HEK293T (cell line): Measurements from ENCODE around the gene PAQR7.

Experiments
- ARNT ChIP-seq: fragments of 450-650 bp; IDR thresholded peaks from 2 replicates; pipeline ENCODE4 v1.6.1; 2017; ENCODE audit warnings: mild to moderate bottlenecking
- BHLHE40 ChIP-seq: fragments of 450-650 bp; IDR thresholded peaks from 2 replicates; pipeline ENCODE4 v1.6.1; 2016; ENCODE audit warnings: mild to moderate bottlenecking, moderate library complexity, borderline replicate concordance
- CTBP1 ChIP-seq: fragments of 450-650 bp; IDR thresholded peaks from 2 replicates; pipeline ENCODE4 v1.6.1; 2016; ENCODE audit warnings: borderline replicate concordance
- FOXA1 ChIP-seq: fragments of 450-650 bp; IDR thresholded peaks from 2 replicates; pipeline ENCODE4 v1.6.1; 2016; ENCODE audit warnings: mild to moderate bottlenecking
- HDGF ChIP-seq: fragments of 450-650 bp; IDR thresholded peaks from 2 replicates; pipeline ENCODE4 v1.6.1; 2017; ENCODE audit warnings: antibody characterized with exemption, borderline replicate concordance
- SP1 ChIP-seq: fragments of 450-650 bp; IDR thresholded peaks from 2 replicates; pipeline ENCODE4 v1.6.1; 2017
- TARDBP ChIP-seq: fragments of 450-650 bp; IDR thresholded peaks from 2 replicates; pipeline ENCODE4 v1.6.1; 2016
- ZNF384 ChIP-seq: fragments of 450-650 bp; IDR thresholded peaks from 2 replicates; pipeline ENCODE4 v1.6.1; 2016

DNA sequence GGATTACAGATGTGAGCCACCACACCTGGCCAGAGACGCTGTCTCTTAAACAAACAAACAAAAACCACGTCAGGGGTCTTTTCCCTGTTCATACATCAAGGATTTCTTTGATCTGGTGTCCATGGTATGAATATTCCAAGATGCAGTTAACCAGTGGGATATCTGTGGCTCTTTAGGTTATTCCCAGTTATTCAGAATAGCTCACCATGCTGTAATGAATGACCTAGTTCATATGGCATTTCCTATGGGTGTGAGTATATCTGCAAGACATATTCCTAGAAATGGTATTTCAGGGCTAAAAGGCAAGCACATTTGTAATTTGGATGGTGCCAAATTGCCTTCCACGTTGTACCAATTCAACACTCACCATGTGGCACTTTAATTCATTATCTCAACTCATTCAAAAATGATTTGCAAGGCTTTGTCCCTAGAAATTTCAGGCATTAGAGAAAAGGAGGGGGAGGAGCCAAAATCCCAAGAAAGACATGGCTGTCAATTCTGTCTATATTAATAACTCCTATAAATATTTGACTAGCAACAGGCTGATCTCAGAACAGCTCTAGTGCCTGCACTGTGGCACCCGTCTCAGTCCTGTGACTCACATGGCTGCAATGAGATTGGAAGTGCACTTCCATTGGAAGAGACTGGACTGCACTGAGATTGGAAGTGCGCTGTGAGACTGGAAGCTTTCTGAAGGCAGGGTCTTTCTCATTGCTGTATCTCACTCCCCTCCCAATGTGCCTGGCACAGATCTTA, 36.7 kb upstream of the PAQR7 start:
- no peak for TF ChIP-seq SP1
- no peak for TF ChIP-seq TARDBP
- no peak for TF ChIP-seq CTBP1
- TF ChIP-seq ARNT, result no peak
- TF ChIP-seq FOXA1, result no peak
- TF ChIP-seq ZNF384, result no peak
- TF ChIP-seq BHLHE40, result no peak
- TF ChIP-seq HDGF, result no peak
